ENCODE results near the gene CTNNAL1. TPM values are rescaled to one million over a fixed set of nuclear protein-coding genes. Genes with fewer than 3 reads are reported as not detected.
A peak's percentile ranks its signal among the peaks of the same experiment; 100 is the strongest.

The CTNNAL1 gene
- total RNA-seq, 1 donor from 2014 or later, result 61.9 TPM

DNA sequence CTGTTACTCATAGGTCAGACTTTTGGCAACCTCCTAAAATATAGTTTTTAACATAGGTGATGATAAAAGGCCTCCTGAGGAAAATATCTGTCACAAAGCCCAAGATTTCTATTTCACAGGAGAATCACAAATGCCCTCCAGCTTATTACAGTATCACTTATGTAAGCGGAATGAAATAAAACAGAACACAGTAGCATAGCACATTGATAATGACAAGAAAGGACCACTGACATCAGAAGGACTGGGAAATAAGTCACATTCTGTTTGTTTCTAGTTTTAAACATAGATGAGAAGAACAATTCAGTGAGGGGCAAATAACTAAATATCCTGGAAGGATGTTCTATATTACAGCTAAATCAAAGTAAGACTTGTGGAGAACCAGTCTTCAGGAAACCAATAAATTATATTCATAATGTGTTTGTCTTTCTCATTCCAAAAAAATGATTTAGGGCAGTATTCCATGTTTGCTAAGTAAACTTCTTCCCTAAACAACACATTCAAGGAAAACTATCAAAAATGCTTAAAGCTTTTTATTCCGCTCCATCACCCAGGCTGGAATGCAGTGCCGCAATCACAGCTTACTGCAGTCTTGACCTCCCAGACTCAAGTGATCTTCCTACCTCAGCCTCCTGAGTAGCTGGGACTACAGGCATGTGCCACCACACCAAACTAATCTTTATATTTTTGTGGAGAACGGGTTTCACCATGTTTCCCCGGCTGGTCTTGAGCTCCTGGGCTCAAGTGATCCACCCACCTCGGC is 20.8 kb upstream of the CTNNAL1 start:
- TF ChIP-seq, protein P1, sequence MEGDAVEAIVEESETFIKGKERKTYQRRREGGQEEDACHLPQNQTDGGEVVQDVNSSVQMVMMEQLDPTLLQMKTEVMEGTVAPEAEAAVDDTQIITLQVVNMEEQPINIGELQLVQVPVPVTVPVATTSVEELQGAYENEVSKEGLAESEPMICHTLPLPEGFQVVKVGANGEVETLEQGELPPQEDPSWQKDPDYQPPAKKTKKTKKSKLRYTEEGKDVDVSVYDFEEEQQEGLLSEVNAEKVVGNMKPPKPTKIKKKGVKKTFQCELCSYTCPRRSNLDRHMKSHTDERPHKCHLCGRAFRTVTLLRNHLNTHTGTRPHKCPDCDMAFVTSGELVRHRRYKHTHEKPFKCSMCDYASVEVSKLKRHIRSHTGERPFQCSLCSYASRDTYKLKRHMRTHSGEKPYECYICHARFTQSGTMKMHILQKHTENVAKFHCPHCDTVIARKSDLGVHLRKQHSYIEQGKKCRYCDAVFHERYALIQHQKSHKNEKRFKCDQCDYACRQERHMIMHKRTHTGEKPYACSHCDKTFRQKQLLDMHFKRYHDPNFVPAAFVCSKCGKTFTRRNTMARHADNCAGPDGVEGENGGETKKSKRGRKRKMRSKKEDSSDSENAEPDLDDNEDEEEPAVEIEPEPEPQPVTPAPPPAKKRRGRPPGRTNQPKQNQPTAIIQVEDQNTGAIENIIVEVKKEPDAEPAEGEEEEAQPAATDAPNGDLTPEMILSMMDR (conservative IDR thresholded peaks at IDR 0.05), result no peak
- H3K4me3 Mint-ChIP-seq, result no peak overlapping the region
- peaks cover 16% of the 10 kb centered on the region for H3K36me3 Mint-ChIP-seq (ENCODE audit: low read depth)
- H3K4me1 Mint-ChIP-seq, result peaks cover 3% of the 10 kb centered on the region
- no peaks in the 10 kb centered on the region for H3K9me3 Mint-ChIP-seq
- no peak for DNase-seq (ENCODE audit: low read depth, low spot score)
- no peaks in the 10 kb centered on the region for H3K27me3 Mint-ChIP-seq (ENCODE audit: low read depth)
- H3K27ac Mint-ChIP-seq (ENCODE audit: unreplicated experiment), result no peak overlapping the region

DNA sequence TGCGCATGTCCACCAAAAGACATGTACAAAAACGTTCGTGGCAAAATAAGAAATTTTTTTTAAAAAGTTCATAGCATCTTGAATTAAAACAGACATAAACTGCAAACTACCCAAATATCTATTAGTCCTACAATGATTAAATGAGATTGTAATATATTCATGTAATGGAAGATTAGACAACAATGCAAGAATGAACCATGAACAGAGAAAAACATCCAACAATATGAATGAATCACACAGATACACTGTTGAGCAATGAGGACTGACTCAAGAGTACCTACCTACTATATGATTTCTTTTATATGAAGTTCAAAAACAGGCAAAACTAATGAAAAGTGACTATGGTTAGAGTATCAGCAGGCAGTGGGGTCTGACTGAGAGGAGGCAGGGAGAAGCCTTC is 17.9 kb upstream of the CTNNAL1 start:
- Mint-ChIP-seq H3K9me3 (no peaks in the 10 kb centered on the region), H3K27ac (ENCODE audit: unreplicated experiment) (no peak overlapping the region), H3K4me3 (no peak overlapping the region), H3K36me3 (ENCODE audit: low read depth) (peaks cover 9% of the 10 kb centered on the region), H3K4me1 (peaks cover 4% of the 10 kb centered on the region), H3K27me3 (ENCODE audit: low read depth) (no peaks in the 10 kb centered on the region)
- TF ChIP-seq, protein P1 (conservative IDR thresholded peaks at IDR 0.05), result no peak
- DNase-seq (ENCODE audit: low read depth, low spot score), result no peak

DNA sequence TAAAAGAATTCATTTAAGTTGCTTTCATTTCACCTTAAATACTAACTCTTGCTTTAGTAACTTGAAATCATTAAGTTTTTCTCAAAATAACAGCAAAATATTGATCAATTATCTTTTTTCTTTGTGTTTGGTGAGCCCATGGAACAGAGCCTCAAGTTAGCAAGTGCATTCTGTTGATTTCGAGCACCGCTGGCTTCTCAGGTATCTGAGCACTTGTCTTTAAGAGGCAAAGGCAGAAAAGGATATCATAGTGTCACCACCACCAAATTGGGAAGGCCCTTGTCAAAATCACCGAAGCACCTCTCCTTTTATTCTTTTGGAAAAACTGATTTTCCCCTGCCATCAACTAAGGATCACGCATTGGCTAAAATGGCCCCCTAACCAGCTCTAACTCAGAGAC is 17.1 kb upstream of the CTNNAL1 start:
- no peaks in the 10 kb centered on the region for H3K9me3 Mint-ChIP-seq
- TF ChIP-seq, protein P1 (conservative IDR thresholded peaks at IDR 0.05), result no peak
- H3K36me3 Mint-ChIP-seq (ENCODE audit: low read depth), result peaks cover 11% of the 10 kb centered on the region
- H3K4me1 Mint-ChIP-seq, result peaks cover 7% of the 10 kb centered on the region
- no peaks in the 10 kb centered on the region for H3K27me3 Mint-ChIP-seq (ENCODE audit: low read depth)
- H3K27ac Mint-ChIP-seq (ENCODE audit: unreplicated experiment), result no peak overlapping the region
- no peak for DNase-seq (ENCODE audit: low read depth, low spot score)
- H3K4me3 Mint-ChIP-seq, result no peak overlapping the region

DNA sequence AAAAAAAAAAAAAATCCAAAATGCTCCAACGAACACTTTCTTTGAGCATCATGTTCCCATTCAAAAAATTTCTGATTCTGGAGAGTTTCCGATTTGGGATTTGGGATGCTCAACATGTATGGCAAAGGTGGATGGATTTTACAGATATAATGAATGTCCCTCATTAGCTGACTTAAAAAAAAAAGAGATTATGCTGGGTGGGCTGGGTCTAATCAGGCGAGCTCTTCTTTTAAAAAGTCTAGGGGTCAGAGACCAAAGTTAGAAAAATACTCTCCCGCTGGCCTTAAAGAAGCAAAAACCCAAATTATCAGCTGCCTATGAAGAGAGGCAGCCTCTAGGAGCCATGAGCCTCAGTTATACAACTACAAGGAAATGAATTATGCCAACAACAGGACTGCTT is 15.2 kb upstream of the CTNNAL1 start:
- Mint-ChIP-seq H3K4me1 (peaks cover 7% of the 10 kb centered on the region), H3K27ac (ENCODE audit: unreplicated experiment) (no peak overlapping the region), H3K36me3 (ENCODE audit: low read depth) (peaks cover 14% of the 10 kb centered on the region), H3K27me3 (ENCODE audit: low read depth) (no peaks in the 10 kb centered on the region), H3K4me3 (no peak overlapping the region), H3K9me3 (no peaks in the 10 kb centered on the region)
- DNase-seq (ENCODE audit: low read depth, low spot score), result no peak
- TF ChIP-seq, protein P1 (conservative IDR thresholded peaks at IDR 0.05), result no peak

DNA sequence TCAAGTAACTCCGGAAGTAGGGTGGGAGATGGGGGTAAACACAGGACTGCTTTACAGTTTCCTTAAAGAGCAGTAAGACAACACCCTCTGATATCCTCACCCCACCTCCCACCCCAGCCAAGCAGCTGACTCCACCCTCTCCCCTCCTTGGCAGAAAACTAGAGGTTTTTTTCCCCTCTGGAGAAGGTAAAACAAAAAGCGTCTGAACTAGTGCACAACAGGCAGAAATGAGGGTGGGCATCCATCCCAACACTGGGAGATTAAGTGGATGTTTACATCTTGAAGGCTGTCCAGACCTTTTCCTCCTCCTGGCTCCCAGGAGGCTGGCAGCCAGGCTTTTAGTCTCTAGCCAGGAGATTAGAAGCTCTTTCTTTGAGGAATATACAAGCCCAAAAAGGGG is 13.9 kb upstream of the CTNNAL1 start:
- Mint-ChIP-seq H3K27ac (ENCODE audit: unreplicated experiment) (peak overlapping the region; percentile 10), H3K9me3 (no peaks in the 10 kb centered on the region), H3K4me1 (peaks cover 7% of the 10 kb centered on the region), H3K4me3 (no peak overlapping the region), H3K36me3 (ENCODE audit: low read depth) (peaks cover 11% of the 10 kb centered on the region), H3K27me3 (ENCODE audit: low read depth) (no peaks in the 10 kb centered on the region)
- DNase-seq (ENCODE audit: low read depth, low spot score), result no peak
- TF ChIP-seq, protein P1 (conservative IDR thresholded peaks at IDR 0.05), result no peak

Data from neural crest cell (in vitro differentiated cells).